Mammary microvascular endothelial cell (primary cell): Measurements from ENCODE around the gene EP400. TPM values are rescaled to one million over a fixed set of nuclear protein-coding genes. Genes with fewer than 3 reads are reported as not detected.

Experiments
- total RNA-seq: library from RNA; depleted of rRNA; stranded (reverse); fragments of >200 nt; gene quantifications from 2 replicates; pipeline ENCODE4 v1.2.3, GENCODE V29; 2015

Gene EP400, protein sequence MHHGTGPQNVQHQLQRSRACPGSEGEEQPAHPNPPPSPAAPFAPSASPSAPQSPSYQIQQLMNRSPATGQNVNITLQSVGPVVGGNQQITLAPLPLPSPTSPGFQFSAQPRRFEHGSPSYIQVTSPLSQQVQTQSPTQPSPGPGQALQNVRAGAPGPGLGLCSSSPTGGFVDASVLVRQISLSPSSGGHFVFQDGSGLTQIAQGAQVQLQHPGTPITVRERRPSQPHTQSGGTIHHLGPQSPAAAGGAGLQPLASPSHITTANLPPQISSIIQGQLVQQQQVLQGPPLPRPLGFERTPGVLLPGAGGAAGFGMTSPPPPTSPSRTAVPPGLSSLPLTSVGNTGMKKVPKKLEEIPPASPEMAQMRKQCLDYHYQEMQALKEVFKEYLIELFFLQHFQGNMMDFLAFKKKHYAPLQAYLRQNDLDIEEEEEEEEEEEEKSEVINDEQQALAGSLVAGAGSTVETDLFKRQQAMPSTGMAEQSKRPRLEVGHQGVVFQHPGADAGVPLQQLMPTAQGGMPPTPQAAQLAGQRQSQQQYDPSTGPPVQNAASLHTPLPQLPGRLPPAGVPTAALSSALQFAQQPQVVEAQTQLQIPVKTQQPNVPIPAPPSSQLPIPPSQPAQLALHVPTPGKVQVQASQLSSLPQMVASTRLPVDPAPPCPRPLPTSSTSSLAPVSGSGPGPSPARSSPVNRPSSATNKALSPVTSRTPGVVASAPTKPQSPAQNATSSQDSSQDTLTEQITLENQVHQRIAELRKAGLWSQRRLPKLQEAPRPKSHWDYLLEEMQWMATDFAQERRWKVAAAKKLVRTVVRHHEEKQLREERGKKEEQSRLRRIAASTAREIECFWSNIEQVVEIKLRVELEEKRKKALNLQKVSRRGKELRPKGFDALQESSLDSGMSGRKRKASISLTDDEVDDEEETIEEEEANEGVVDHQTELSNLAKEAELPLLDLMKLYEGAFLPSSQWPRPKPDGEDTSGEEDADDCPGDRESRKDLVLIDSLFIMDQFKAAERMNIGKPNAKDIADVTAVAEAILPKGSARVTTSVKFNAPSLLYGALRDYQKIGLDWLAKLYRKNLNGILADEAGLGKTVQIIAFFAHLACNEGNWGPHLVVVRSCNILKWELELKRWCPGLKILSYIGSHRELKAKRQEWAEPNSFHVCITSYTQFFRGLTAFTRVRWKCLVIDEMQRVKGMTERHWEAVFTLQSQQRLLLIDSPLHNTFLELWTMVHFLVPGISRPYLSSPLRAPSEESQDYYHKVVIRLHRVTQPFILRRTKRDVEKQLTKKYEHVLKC (N-terminal part only)
- 11.7 and 13.4 TPM in 2 replicates for total RNA-seq

DNA sequence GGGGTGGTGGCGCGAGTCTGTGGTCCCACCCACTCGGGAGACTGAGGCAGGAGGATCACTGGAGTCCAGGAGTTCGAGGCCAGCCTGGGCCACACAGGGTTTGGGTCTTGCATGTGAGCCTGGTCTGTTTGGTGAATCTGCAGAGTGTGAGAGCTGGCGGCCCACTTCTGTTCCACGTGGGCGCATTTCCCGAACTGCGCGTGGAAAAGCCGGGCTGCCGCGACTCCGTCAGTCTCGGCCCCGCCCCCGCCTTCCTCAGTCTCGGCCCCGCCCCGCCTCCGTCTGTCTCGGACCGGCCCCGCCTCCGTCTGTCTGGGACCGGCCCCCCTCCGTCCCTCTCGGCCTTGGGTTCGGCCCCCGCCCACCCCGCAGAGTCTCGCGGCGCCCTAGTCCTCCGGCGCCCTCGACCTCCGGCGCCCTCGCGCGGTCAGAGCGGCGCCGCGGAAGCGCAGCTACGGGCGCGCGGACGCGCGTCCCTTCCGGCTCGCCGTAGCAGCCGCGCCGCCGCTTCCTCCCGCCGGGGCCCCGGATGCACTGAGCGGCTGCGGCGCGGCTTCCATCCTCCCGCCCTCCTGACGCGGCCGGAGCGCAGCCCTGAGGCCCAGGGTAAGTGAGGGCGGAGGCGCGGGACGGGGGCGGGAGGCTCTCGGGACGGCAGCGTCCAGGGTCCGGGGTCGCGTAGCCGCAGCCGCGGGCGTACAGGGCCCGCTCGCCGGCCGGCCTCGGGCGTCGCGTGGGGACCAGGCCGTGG lies at the start of gene EP400:
EP400 (plus strand) TSS at position 512 of the 751 bp plus-strand sequence. CDS start 10,678 bp downstream, outside the sequence.

DNA sequence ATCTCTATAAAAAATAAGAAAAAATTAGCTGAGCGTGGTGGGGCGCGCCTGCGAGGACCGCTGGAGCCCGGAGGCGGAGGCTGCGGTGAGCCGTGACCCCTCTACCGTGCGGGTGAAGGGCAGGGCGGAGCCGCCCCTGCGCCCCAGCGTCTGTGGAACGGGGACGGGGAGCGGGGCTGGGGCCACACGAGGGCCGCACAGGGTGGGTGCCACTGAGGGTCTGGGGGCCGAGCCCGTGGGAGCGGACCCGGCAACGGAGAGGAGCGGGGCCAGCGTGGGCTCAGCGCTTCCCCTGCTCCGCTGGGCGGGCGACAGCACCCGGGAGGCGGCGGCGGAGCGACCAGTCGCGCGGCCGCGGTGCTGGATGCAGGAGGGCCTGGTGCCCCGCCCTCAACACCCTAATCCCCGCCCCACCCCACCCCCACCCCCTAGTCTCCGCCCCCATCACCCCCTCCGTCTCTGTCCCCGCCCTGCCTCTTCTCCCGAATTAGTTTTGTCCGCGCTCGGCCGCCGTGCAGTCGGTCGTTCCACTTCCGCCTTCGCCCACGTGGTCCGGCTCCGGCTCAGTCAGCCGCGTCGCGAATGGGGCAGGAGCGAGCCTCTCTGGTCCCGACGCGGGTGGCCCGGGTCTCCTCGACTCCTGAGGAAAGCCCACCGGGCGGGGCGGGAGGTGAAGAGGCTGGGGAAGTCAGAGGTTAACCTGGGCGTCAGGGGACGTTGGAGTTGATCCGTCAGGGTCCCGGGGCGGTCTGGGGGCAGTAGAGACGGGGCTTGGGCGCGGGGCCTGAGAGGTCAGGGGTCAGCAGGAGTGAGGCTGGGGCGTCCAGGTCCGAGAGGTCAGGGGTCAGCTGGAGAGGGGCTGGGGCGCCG lies 20.8 kb upstream of the EP400 start, which contains the start of gene PUS1:
PUS1 (plus strand) TSS at position 566 of the 870 bp plus-strand sequence. CDS start 447 bp downstream, outside the sequence.

Other genes starting within 250 kb of the EP400 start
- gene SFSWAP, start 238.9 kb upstream of the EP400 start, total RNA-seq = 20.7 and 24.4 TPM in 2 replicates
- 14.0 and 16.0 TPM in 2 replicates for gene MMP17, start 121.5 kb upstream of the EP400 start, total RNA-seq
- gene ULK1, start 55.3 kb upstream of the EP400 start, total RNA-seq = 6.5 and 7.5 TPM in 2 replicates
- 24.2 and 37.7 TPM in 2 replicates for gene PUS1, start 20.7 kb upstream of the EP400 start, total RNA-seq
- gene DDX51, start 194.4 kb downstream of the EP400 start, total RNA-seq = 9.7 and 10.8 TPM in 2 replicates
- 27.4 and 41.4 TPM in 2 replicates for gene NOC4L, start 194.5 kb downstream of the EP400 start, total RNA-seq